ENCODE measurements around the gene TNS1. TPM values are rescaled to one million over a fixed set of nuclear protein-coding genes. Genes with fewer than 3 reads are reported as not detected.

The TNS1 gene
- total RNA-seq, 1 experiment from 2014 or later: 3.4 TPM

GRCh38 chr2:217992061-217992460 is 10.7 kb downstream of the TNS1 start:
- no peak overlapping the region for H3K27ac ChIP-seq (ENCODE audit: insufficient read length, low read depth, low read length)
- no peak overlapping the region for H3T11ph ChIP-seq (ENCODE audit: low read length)
- H2BK20ac ChIP-seq (ENCODE audit: low read depth, low read length, poor library complexity, severe bottlenecking): no peak overlapping the region
- no peaks in the 10 kb centered on the region for H3K9me3 ChIP-seq (ENCODE audit: control insufficient read depth, low read depth, low read length)
- no peak overlapping the region for H4K5ac ChIP-seq (ENCODE audit: insufficient read length, low read depth, low read length)
- H2AK5ac ChIP-seq (ENCODE audit: insufficient read length, low read length): no peak overlapping the region
- H3K79me2 ChIP-seq (ENCODE audit: insufficient read depth, low read length): no peaks in the 10 kb centered on the region
- DNase-seq: no peak
- H4K91ac ChIP-seq (ENCODE audit: insufficient read length, low read depth, low read length): no peak overlapping the region
- no peak overlapping the region for H3K9ac ChIP-seq (ENCODE audit: extremely low read depth, insufficient read length, low read length)
- Mint-ChIP-seq H3K9me3 (no peaks in the 10 kb centered on the region), H3K36me3 (ENCODE audit: insufficient read depth in 1 of 3, low read depth in 3 of 3) (no peaks in the 10 kb centered on the region), H3K27me3 (ENCODE audit: low read depth) (peaks cover 18% of the 10 kb centered on the region), H3K4me3 (no peak overlapping the region), H3K4me1 (peaks cover 18 to 32% of the 10 kb centered on the region in 2 experiments), H3K27ac (no peak overlapping the region)
- H3K23ac ChIP-seq (ENCODE audit: insufficient read length, low read depth, low read length): no peak overlapping the region
- H3K4ac ChIP-seq (ENCODE audit: low read depth, low read length): no peak overlapping the region
- no peak overlapping the region for H2BK15ac ChIP-seq (ENCODE audit: low read depth, low read length)
- H3K14ac ChIP-seq (ENCODE audit: insufficient read depth, low read length): no peak overlapping the region
- H3K56ac ChIP-seq (ENCODE audit: insufficient read length, low read depth, low read length): no peak overlapping the region
- no peak overlapping the region for H3K4me2 ChIP-seq (ENCODE audit: insufficient read depth, insufficient read length, low read length)
- H3K27me3 ChIP-seq (ENCODE audit: insufficient read depth, low read length): no peaks in the 10 kb centered on the region
- no peak overlapping the region for H4K8ac ChIP-seq (replicated peaks; ENCODE audit: insufficient read length, low read depth, low read length)
- H3K23me2 ChIP-seq (ENCODE audit: insufficient read length, low read depth, low read length, poor library complexity, severe bottlenecking): no peaks in the 10 kb centered on the region
- no peaks in the 10 kb centered on the region for H3K79me1 ChIP-seq (ENCODE audit: insufficient read depth, low read depth, low read length, poor library complexity, severe bottlenecking)
- H2BK5ac ChIP-seq (ENCODE audit: insufficient read length, low read length): no peak overlapping the region
- no peak overlapping the region for H3K18ac ChIP-seq (ENCODE audit: insufficient read length, low read depth, low read length)
- no peak overlapping the region for H2BK12ac ChIP-seq (ENCODE audit: insufficient read length, low read depth, low read length)
- H3K4me1 ChIP-seq (ENCODE audit: insufficient read depth, low read length): no peaks in the 10 kb centered on the region
- no CpG with 5 or more reads among the region's 3 CpGs for WGBS (ENCODE audit: extremely low coverage, insufficient read length, low lambda C conversion rate)
- no peak overlapping the region for H2AFZ ChIP-seq (ENCODE audit: low read length)
- no peaks in the 10 kb centered on the region for H4K20me1 ChIP-seq (ENCODE audit: control insufficient read depth, insufficient read depth, insufficient read length)
- no peak overlapping the region for H2BK120ac ChIP-seq (ENCODE audit: low read depth, low read length, poor library complexity, severe bottlenecking)
- no peak for TF ChIP-seq CTCF (conservative IDR thresholded peaks at IDR 0.05)
